Measurements from ENCODE around the gene LAMC3.

LAMC3 gene

DNA sequence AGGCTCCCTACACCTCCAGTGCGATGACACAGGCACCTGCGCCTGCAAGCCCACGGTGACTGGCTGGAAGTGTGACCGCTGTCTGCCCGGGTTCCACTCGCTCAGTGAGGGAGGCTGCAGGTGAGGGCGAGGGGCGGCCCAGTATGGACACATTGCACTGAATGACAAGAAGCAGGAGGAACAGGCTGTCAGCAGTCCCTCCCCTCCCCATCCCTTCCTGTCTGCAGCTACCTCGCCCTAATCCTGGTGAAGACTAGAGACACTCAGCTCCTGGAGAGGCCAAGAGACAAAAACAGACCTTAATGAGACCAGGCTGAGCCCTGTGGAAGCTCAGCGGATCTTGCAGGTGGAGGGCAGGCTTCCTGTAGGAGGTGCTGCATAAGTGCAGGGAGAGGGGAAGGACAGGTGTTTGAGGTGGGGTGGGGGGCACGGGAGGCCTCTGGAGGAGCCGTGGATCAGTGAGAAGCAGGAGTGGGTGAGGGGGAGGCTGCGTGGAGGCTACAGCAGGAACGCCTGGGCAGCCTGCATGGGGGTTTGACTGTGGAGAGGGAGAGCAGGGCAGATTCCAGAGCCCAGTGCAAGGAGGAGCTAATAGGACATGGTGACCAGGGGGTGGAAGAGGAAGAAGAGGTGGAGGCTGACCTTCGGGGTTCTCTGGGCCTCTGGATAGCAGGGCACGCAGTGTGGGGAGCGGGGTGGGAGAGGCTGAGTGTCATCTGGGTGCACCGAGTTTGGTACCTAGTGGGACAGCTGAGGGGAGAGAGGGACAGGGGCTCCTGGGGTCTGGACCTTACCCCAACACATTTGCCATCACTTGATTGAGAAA is 30.4 kb downstream of the LAMC3 start:
- DNase-seq (ENCODE audit: extremely low spot score): no peak
- CTCF ChIA-PET: interaction anchor here (1.8 to 2.9 kb wide), 2 partner anchors 18 to 169 kb away, joined by 6 to 7 read pairs; no protein-coding TSS in a partner anchor
- TF ChIP-seq, protein P1, sequence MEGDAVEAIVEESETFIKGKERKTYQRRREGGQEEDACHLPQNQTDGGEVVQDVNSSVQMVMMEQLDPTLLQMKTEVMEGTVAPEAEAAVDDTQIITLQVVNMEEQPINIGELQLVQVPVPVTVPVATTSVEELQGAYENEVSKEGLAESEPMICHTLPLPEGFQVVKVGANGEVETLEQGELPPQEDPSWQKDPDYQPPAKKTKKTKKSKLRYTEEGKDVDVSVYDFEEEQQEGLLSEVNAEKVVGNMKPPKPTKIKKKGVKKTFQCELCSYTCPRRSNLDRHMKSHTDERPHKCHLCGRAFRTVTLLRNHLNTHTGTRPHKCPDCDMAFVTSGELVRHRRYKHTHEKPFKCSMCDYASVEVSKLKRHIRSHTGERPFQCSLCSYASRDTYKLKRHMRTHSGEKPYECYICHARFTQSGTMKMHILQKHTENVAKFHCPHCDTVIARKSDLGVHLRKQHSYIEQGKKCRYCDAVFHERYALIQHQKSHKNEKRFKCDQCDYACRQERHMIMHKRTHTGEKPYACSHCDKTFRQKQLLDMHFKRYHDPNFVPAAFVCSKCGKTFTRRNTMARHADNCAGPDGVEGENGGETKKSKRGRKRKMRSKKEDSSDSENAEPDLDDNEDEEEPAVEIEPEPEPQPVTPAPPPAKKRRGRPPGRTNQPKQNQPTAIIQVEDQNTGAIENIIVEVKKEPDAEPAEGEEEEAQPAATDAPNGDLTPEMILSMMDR (IDR thresholded peaks at IDR 0.05; ENCODE audit: control extremely low read depth, extremely low read depth, low read depth, missing control alignments): no peak
- POLR2A ChIA-PET: no interaction called here

DNA sequence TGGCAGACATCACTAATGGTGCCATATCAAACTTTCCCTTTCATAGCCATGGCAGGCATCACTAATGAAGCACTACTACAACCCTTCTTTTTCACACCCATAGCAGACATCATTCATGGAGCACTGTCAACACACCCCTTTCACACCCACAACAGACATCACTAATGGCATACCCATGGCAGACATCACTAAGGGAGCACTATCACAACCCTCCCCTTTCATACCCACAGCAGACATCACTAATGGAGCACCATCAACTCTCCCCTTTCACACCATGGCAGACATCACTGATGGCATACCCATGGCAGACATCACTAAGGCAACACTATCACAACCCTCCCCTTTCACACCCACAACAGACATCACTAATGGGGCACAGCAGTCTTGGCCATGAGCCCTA is 33.7 kb downstream of the LAMC3 start:
- TF ChIP-seq, protein P1 (IDR thresholded peaks at IDR 0.05; ENCODE audit: control extremely low read depth, extremely low read depth, low read depth, missing control alignments): no peak
- CTCF ChIA-PET: interaction anchor here (1.5 to 2.3 kb wide), 4 partner anchors 11 to 173 kb away, joined by 5 to 7 read pairs (median 6); no protein-coding TSS in a partner anchor
- POLR2A ChIA-PET: no interaction called here
- no peak for DNase-seq (ENCODE audit: extremely low spot score)

DNA sequence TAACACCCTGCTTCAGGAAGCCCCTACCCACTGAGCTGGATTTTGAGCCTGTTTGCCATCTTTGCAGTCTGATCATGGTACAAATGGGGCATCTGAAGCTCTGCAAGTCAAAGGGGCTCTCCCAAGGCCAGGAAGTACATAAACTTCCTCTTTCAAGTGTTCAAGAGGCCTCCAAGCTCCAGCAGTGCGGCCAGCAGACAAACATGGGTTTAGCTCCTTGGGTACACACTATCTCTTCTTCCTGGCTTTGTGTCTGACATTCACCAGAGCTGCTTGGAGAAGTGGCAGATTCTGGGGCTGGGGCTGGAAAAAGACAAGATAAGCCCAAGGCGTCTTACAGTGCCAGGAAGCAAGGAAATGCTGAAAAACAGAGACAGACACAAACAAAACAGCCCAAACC is 34.1 kb downstream of the LAMC3 start:
- DNase-seq (ENCODE audit: extremely low spot score): peak; percentile 52
- TF ChIP-seq, protein P1 (IDR thresholded peaks at IDR 0.05; ENCODE audit: control extremely low read depth, extremely low read depth, low read depth, missing control alignments): no peak
- CTCF ChIA-PET: interaction anchor here (1.1 to 2.3 kb wide), 5 partner anchors 11 to 177 kb away, joined by 3 to 7 read pairs (median 5); no protein-coding TSS in a partner anchor
- POLR2A ChIA-PET: no interaction called here

DNA sequence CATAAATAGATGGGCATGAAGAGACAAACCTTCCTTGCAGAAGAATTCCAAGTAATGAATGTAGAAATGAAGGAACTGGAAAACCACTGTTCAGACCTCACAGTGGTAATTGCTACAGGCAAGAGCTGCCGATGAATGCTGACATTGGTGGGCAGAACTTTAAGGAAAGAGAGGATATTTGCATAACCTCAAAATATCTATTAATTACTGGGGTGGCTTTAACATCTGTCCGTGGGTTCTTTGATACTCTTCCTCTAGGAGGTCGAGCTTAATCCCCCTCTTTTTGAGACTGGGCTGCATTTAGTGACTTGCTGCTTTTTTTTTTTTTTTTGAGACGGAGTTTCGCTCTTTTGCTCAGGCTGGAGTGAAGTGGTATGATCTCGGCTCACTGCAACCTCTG is 34.7 kb downstream of the LAMC3 start:
- ChIA-PET CTCF (interaction anchor here (1.1 to 2.3 kb wide), 5 partner anchors 10 to 178 kb away, joined by 3 to 7 read pairs (median 5); no protein-coding TSS in a partner anchor), POLR2A (no interaction called here)
- TF ChIP-seq, protein P1 (IDR thresholded peaks at IDR 0.05; ENCODE audit: control extremely low read depth, extremely low read depth, low read depth, missing control alignments): no peak
- no peak for DNase-seq (ENCODE audit: extremely low spot score)

DNA sequence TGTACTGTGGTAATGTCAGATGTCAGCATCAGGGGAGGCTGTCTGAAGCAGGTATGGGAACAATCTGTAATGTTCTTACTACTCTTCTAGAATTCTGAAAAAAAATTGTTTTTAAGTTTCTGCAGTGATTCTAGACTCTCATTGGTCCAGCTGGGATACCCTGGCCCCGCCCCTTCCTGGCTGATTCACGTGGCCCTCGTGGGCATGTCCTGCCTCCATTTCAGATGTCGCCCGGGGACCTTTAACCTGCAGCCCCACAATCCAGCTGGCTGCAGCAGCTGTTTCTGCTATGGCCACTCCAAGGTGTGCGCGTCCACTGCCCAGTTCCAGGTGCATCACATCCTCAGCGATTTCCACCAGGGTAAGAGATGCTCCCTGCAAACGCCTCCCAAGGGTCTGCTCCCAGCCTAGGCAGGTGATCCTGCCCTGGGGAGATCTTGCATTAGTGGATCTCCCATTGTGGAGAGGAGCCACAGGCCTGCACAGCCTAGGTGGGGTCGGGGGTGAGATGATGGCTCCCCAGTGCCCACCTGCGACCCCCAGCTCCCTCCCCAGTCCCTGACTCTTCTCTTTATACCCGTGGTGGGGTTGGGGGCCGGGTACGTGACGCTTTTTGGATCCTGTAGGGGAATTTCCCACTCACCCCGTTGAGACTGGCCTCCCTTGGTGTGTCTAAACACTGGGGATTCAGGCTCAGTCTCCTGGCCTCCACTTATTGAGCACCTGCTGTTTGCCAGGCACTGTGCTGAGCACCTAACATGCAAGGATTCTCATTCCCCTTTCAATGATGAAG is 36.5 kb downstream of the LAMC3 start:
- ChIA-PET CTCF (interaction anchor here (0.9 to 4.7 kb wide), 19 partner anchors 11 to 451 kb away, joined by 3 to 73 read pairs (median 5); no protein-coding TSS in a partner anchor), POLR2A (interaction anchor here (0.6 kb wide), 1 partner anchor 53 kb away, joined by 3 read pairs; no protein-coding TSS in a partner anchor)
- TF ChIP-seq, protein P1 (IDR thresholded peaks at IDR 0.05; ENCODE audit: control extremely low read depth, extremely low read depth, low read depth, missing control alignments): no peak
- no peak for DNase-seq (ENCODE audit: extremely low spot score)

DNA sequence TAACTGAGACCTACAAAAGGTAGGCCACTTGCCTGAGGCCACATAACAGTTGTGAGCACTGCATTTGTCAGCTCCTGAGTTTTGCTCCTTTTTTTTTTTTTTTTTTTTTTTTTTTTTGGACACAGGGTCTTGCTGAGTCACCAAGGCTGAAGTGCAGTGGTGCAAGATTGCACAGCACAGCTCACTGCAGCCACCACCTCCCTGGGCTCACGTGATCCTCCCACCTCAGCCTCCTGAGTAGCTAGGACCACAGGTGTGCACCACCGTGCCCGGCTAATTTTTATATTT is 37.1 kb downstream of the LAMC3 start:
- no peak for DNase-seq (ENCODE audit: extremely low spot score)
- TF ChIP-seq, protein P1 (IDR thresholded peaks at IDR 0.05; ENCODE audit: control extremely low read depth, extremely low read depth, low read depth, missing control alignments): no peak
- POLR2A ChIA-PET: interaction anchor here (0.6 kb wide), 1 partner anchor 52 kb away, joined by 3 read pairs; no protein-coding TSS in a partner anchor
- CTCF ChIA-PET: interaction anchor here (0.6 to 4.7 kb wide), 48 partner anchors 11 to 583 kb away, joined by 3 to 73 read pairs (median 4); partner anchors contain the start of gene EXOSC2
